NCI-H1092 treated with DMSO at 0.1 percent for 48 hours (cell line): Measurements from ENCODE around the gene SMIM38.
A peak's percentile ranks its signal among the peaks of the same experiment; 100 is the strongest.
"Not testable (repeated sequence)": the region's sequence is repeated elsewhere in the genome, so short reads cannot be mapped to it uniquely, and the experiment has no call there.

Source experiments
- DNase-seq: peaks from one replicate; lab custom pipeline; 2025; lab: John Stamatoyannopoulos, UW

Gene SMIM38

GRCh38 chr11:69140161-69140560, 15.6 kb upstream of the SMIM38 start:
- not testable (repeated sequence) for DNase-seq

- no peak for DNase-seq
Measured at GRCh38 chr11:69140635-69141034, 15.1 kb upstream of the SMIM38 start.

GRCh38 chr11:69141742-69142141, 14.0 kb upstream of the SMIM38 start:
- no peak for DNase-seq

GRCh38 chr11:69142895-69143294, 12.8 kb upstream of the SMIM38 start:
- DNase-seq, result no peak

GRCh38 chr11:69144316-69145049, 11.3 kb upstream of the SMIM38 start:
- no peak for DNase-seq

GRCh38 chr11:69145050-69145380, 10.7 kb upstream of the SMIM38 start:
- no peak for DNase-seq

GRCh38 chr11:69148377-69148762, 7.4 kb upstream of the SMIM38 start:
- DNase-seq, result no peak

GRCh38 chr11:69148806-69149205, 6.9 kb upstream of the SMIM38 start:
- no peak for DNase-seq

- not testable (repeated sequence) for DNase-seq
Measured at GRCh38 chr11:69149338-69150045, 6.2 kb upstream of the SMIM38 start.

- no peak for DNase-seq
Measured at GRCh38 chr11:69150175-69150574, 5.6 kb upstream of the SMIM38 start.

- no peak for DNase-seq
Measured at GRCh38 chr11:69151836-69152235, 3.9 kb upstream of the SMIM38 start.

GRCh38 chr11:69152733-69153421, 2.9 kb upstream of the SMIM38 start:
- no peak for DNase-seq

- no peak for DNase-seq
Measured at GRCh38 chr11:69153661-69154060, 2.1 kb upstream of the SMIM38 start.

- no peak for DNase-seq
Measured at GRCh38 chr11:69154211-69154913, 1.4 kb upstream of the SMIM38 start.

GRCh38 chr11:69154938-69155301, 815 bp upstream of the SMIM38 start:
- no peak for DNase-seq

- no peak for DNase-seq
Measured at GRCh38 chr11:69156235-69156639, 502 bp downstream of the SMIM38 start.

GRCh38 chr11:69156673-69157155, 979 bp downstream of the SMIM38 start:
- DNase-seq, result no peak

- DNase-seq, result peak; percentile 86
Measured at GRCh38 chr11:69157156-69157821, 1.6 kb downstream of the SMIM38 start.

GRCh38 chr11:69157822-69158231, 2.1 kb downstream of the SMIM38 start:
- DNase-seq, result no peak

GRCh38 chr11:69158301-69159149, 2.8 kb downstream of the SMIM38 start:
- no peak for DNase-seq
